Epithelial cell of esophagus (primary cell): ENCODE data around the gene ID4.

Experiments used
- DNase-seq: peaks from one replicate; pipeline ENCODE4 v3.0.0; 2010; ENCODE audit warnings: low read depth
- H3K4me3 ChIP-seq: 2 replicates; pipeline ENCODE4 v1.5.1; 2011; ENCODE audit warnings: mild to moderate bottlenecking, low read length, control low read depth
- TF ChIP-seq, protein P1 (sequence below): IDR thresholded peaks from 2 replicates; pipeline ENCODE4 v1.5.1; 2011; ENCODE audit warnings: low read depth, mild to moderate bottlenecking, low read length, control low read depth, inconsistent platforms; ENCODE audit not compliant: insufficient read depth; ENCODE audit errors: missing control alignments

ID4 gene

DNA sequence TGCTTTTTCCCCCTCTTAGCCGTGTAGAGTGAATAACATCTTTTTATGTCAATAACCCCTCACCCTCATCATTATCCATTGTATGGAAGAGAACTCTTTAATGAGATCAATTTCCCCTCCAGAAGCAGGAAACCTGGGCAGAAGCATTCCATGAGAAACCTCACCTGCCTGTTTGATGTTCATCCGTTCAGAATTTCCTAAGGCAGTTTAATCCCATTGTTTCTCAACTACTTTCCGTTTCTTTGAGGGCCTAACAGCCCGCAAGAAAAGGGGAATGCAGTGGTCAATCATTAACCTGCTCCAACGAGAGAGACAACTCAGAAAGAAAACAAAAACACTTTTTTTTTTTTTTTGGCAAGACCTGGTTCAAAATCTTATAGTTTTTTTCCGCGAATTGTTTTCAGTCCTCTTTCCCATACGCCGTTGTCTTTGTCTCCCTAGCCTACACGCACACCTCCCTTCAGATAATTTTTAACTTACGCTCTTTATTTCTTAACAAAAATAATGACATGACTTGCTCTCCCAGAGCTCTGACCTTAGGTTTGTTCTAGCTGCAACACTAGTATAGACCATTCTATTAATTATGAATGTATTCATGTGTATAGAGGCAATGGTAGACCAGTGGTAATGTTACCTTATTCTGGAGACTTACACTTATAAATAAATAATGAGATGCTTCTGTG, 25.6 kb upstream of the ID4 start:
- no peak overlapping the region for H3K4me3 ChIP-seq
- DNase-seq, result no peak
- TF ChIP-seq, protein P1, sequence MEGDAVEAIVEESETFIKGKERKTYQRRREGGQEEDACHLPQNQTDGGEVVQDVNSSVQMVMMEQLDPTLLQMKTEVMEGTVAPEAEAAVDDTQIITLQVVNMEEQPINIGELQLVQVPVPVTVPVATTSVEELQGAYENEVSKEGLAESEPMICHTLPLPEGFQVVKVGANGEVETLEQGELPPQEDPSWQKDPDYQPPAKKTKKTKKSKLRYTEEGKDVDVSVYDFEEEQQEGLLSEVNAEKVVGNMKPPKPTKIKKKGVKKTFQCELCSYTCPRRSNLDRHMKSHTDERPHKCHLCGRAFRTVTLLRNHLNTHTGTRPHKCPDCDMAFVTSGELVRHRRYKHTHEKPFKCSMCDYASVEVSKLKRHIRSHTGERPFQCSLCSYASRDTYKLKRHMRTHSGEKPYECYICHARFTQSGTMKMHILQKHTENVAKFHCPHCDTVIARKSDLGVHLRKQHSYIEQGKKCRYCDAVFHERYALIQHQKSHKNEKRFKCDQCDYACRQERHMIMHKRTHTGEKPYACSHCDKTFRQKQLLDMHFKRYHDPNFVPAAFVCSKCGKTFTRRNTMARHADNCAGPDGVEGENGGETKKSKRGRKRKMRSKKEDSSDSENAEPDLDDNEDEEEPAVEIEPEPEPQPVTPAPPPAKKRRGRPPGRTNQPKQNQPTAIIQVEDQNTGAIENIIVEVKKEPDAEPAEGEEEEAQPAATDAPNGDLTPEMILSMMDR, result no peak

DNA sequence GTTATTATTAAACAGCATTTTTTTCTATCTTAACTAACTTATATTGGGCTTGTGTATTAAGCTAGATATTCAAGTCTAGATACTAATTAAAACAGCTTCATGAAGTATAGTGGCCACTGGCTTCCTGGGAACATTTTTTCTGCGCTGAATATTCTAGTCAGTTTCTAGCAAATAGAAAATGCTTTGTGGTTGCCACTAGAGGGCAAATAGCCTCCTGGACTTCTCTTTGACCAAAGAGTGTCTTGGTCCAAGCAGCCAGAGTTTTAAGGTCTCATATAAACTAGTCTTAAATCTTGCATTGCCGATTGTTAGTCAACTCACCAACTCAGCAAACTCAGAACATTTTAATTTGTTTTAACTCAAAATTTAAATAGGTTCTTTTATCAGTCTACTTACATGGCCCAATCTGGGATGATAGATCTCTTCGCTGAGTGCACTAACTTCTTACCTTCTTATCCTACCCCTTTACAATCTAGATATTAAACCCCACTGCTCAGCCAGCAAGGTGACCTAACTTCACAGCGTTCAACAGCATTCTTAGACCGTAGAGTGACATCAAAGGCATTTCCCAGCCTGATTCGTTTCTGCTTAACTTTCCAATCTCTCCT, 24.6 kb upstream of the ID4 start:
- peak; percentile 28 for DNase-seq
- TF ChIP-seq, protein P1, result peak; percentile 64
- no peak overlapping the region for H3K4me3 ChIP-seq

DNA sequence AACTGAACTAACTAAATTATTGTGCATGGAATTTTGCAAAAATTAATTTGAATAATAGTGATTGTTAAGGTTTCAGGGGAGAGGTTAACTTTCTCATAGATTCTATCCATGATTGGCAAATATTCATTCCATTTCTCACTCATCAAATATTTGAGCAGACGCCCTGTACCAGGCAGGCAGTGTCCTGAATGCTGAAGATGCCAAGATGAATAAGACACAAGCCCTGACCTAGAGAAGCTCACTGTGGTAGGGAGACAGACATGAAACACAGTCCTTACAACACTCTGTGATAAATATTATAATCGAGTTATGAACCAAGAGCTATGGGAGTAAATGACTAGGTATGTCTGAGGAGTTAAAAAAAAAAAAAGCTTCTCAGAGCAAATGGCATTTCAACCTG, 18.4 kb upstream of the ID4 start:
- TF ChIP-seq, protein P1, result no peak
- DNase-seq, result no peak
- H3K4me3 ChIP-seq, result no peak overlapping the region

DNA sequence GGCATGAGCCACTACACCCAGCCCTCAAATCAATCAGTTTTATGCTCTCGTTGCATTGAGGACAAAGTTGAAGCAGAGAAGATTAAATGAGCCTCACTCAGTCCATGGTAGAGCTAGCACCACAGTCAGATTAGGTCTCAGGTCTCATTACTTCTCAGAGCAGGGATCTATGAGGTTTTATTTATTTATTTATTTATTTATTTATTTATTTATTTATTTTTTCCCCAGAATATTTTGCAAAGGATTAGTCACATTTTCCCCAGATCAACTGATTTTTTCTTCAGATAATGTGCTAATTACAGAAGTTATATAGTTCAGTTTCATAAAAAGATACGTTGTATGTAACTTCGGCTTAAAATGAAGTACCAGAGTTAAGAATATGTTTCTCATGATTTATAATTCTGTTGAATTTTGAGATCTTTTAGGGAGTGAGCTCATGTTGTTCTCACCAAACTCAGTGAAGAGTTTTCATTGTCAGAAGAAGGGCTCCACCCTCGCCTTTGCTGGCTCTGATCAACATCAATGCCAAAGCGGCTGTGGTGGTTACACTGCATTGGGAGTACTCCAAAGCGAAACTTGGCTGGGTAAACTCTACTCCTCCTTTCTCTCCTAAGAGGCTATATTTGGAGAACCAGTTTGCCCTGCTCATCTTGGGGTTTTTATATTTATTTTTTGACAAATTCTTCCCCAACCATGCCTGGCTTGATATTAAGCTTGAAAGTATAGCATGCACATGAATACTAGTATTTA, 12.9 kb upstream of the ID4 start:
- TF ChIP-seq, protein P1, result no peak
- peak; percentile 14 for DNase-seq
- no peak overlapping the region for H3K4me3 ChIP-seq

DNA sequence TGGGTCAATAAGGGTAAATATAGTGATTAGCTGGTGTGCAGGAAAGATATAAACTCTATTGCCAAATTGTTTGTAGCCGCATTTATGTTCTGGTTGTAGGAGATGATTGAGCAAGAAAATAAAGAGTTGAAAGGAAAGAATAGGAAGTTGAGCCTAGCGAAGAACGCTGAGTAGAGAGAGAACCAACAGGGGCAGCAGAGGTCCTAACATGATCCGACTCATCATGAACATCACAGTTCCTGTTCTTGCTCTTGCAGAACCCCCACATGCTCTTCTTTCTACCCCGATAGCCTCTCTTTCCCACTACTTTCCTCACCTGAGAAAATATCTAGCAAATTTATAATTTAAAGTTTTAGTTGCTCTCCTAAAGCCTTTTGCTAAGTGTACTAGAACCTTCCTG, 9.9 kb upstream of the ID4 start:
- no peak overlapping the region for H3K4me3 ChIP-seq
- TF ChIP-seq, protein P1, result no peak
- no peak for DNase-seq

DNA sequence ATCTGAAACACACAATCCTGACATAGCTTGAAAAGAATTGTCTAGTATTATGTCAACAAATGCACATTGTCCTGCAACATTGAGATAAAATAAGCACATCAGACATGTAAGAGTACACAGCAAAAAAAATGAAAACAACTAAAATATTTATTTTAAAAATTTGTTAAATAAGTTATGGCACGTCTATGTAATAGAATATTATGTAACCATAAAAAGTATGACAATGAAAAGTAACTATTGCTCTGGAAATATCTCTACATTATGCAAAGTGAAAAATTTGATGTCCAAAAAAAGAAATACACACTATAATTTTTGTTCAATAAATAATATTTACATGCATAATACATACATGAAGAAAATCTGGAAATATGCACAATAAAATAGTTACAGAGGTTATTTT, 9.3 kb upstream of the ID4 start:
- TF ChIP-seq, protein P1, result no peak
- H3K4me3 ChIP-seq, result no peak overlapping the region
- DNase-seq, result no peak
